Nephron progenitor cell (in vitro differentiated cells): ENCODE measurements around the gene PODN.

Source experiments
- DNase-seq: peaks from one replicate; pipeline ENCODE4 v3.0.0; 2021
- H3K27ac Mint-ChIP-seq: 2 replicates; pipeline ENCODE4 v1.8.0; 2021; ENCODE audit warnings: mild to moderate bottlenecking, moderate library complexity, mixed read lengths
- H3K27me3 Mint-ChIP-seq: 2 replicates; pipeline ENCODE4 v1.8.0; 2021; ENCODE audit warnings: mild to moderate bottlenecking, low read depth, mixed read lengths; ENCODE audit not compliant: poor library complexity
- H3K36me3 Mint-ChIP-seq: 2 replicates; pipeline ENCODE4 v1.8.0; 2021; ENCODE audit warnings: low read depth, mixed read lengths
- H3K4me1 Mint-ChIP-seq: 2 replicates; pipeline ENCODE4 v1.8.0; 2021; ENCODE audit warnings: mixed read lengths
- H3K4me3 Mint-ChIP-seq: 2 replicates; pipeline ENCODE4 v1.8.0; 2021; ENCODE audit warnings: mild to moderate bottlenecking, moderate library complexity, mixed read lengths
- H3K9me3 Mint-ChIP-seq: 2 replicates; pipeline ENCODE4 v1.8.0; 2021; ENCODE audit warnings: mild to moderate bottlenecking, moderate library complexity, mixed read lengths
- TF ChIP-seq, protein P1 (sequence below): fragments of 200-600 bp; sonication (generic); IDR thresholded peaks from 2 replicates; pipeline ENCODE4 v1.5.0; 2021; ENCODE audit warnings: antibody characterized with exemption

Gene PODN

DNA sequence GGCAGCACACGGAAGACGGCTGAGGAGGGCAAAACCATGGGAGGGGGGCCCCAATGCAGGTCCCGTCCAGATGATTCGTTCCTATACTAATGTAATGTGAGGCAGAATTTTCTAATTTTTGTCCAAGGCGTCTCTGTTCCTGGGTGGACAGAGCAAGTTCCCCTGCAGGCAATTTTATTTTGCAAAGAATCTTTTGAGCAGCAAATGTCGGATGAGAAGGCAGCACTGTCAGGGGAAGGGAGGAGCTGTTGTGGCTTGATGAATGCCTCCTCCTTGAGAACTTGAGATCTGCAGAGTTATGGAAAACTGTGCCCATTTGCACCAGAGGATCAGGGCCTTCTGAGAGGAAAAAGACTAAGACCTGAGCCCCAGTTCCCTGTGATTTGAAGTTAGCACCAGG lies 63.1 kb downstream of the PODN start:
- no peak for DNase-seq
- no peaks in the 10 kb centered on the region for H3K9me3 Mint-ChIP-seq
- H3K27ac Mint-ChIP-seq, result peak overlapping the region; percentile 53
- no peaks in the 10 kb centered on the region for H3K36me3 Mint-ChIP-seq
- TF ChIP-seq, protein P1, sequence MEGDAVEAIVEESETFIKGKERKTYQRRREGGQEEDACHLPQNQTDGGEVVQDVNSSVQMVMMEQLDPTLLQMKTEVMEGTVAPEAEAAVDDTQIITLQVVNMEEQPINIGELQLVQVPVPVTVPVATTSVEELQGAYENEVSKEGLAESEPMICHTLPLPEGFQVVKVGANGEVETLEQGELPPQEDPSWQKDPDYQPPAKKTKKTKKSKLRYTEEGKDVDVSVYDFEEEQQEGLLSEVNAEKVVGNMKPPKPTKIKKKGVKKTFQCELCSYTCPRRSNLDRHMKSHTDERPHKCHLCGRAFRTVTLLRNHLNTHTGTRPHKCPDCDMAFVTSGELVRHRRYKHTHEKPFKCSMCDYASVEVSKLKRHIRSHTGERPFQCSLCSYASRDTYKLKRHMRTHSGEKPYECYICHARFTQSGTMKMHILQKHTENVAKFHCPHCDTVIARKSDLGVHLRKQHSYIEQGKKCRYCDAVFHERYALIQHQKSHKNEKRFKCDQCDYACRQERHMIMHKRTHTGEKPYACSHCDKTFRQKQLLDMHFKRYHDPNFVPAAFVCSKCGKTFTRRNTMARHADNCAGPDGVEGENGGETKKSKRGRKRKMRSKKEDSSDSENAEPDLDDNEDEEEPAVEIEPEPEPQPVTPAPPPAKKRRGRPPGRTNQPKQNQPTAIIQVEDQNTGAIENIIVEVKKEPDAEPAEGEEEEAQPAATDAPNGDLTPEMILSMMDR, result no peak
- H3K4me3 Mint-ChIP-seq, result no peak overlapping the region
- H3K27me3 Mint-ChIP-seq, result peaks cover 19% of the 10 kb centered on the region
- H3K4me1 Mint-ChIP-seq, result peaks cover 74% of the 10 kb centered on the region

DNA sequence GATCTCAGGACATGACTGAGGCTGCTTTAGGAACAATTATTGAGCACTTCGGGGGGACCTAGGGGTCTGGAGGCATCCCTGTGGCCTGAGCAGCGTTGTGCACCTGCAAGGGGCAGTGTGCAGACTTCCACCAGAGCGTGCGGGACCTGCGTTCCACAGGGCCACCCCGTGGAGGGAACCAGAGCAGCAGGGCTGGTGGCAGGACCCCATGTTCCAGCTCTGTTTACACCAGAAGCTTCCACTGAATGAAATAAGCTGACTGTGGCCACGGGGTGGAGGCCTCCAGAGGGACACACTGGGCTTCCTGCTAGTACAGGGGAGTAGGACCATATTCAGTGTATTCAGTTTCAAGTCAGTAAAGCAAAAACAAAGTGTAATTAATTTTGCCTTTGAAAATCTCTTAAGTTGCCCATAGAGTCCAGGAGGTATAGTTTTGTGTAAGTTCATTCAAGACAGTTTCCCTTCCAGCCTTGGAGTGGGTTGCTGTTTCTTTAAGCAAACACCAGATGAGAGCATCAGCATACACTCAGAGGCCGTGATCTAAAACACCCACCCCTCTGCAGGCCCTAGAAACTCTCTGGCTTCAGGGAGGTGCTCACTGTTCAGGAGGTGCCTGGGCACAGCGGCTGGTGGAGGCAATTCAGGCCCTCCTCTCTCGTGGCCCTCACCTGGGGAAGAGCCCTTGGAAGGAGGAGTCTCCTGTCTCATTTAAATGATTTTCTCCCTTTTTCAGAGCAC lies 63.8 kb downstream of the PODN start:
- H3K9me3 Mint-ChIP-seq, result no peaks in the 10 kb centered on the region
- peaks cover 73% of the 10 kb centered on the region for H3K4me1 Mint-ChIP-seq
- no peak overlapping the region for H3K27ac Mint-ChIP-seq
- peaks cover 17% of the 10 kb centered on the region for H3K27me3 Mint-ChIP-seq
- TF ChIP-seq, protein P1, result no peak
- DNase-seq, result no peak
- no peak overlapping the region for H3K4me3 Mint-ChIP-seq
- H3K36me3 Mint-ChIP-seq, result no peaks in the 10 kb centered on the region

DNA sequence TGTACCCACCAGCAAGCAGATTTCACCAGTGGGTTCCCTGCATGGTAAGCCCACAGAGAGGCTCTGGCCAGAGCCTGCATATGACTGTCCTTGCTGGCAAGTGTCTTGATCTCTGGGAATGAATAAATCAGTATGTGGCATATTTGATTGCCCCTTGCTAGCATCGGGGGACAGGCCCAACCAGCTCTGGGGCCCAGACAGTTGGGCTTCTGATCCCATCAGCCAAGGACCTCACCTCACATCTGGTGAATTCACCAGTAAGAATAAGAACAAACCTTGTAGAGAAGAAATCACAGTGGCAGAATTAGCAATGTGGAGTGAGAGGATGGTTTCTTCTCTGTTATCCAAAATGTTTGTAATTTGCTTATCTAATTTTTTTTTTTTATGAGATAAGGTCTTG lies 64.5 kb downstream of the PODN start:
- TF ChIP-seq, protein P1, result no peak
- Mint-ChIP-seq H3K27ac (no peak overlapping the region), H3K4me1 (peaks cover 69% of the 10 kb centered on the region), H3K4me3 (no peak overlapping the region), H3K9me3 (no peaks in the 10 kb centered on the region), H3K36me3 (no peaks in the 10 kb centered on the region), H3K27me3 (peaks cover 11% of the 10 kb centered on the region)
- DNase-seq, result no peak

DNA sequence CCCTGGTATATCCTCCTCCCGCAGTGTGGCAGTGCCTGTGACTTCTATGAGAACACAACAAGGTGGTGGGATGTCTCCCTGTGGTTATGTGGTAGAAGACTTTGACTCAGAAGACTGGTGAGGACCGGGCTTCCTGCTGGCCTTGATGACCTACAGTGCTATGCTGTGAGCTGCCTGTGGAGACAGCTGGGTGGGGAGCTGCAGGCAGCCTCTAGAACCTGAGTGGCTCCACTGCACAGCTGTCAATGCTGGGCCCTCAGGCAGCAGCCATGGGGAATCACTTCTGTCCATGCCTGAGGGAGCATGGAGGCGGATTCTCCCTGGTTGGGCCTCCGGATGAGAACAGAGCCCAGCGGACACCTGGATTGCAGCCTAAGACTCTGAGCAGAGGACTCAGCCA lies 65.5 kb downstream of the PODN start:
- Mint-ChIP-seq H3K4me3 (no peak overlapping the region), H3K36me3 (no peaks in the 10 kb centered on the region), H3K4me1 (peaks cover 59% of the 10 kb centered on the region), H3K9me3 (no peaks in the 10 kb centered on the region), H3K27ac (peak overlapping the region; percentile 85), H3K27me3 (peaks cover 11% of the 10 kb centered on the region)
- DNase-seq, result no peak
- TF ChIP-seq, protein P1, result no peak

DNA sequence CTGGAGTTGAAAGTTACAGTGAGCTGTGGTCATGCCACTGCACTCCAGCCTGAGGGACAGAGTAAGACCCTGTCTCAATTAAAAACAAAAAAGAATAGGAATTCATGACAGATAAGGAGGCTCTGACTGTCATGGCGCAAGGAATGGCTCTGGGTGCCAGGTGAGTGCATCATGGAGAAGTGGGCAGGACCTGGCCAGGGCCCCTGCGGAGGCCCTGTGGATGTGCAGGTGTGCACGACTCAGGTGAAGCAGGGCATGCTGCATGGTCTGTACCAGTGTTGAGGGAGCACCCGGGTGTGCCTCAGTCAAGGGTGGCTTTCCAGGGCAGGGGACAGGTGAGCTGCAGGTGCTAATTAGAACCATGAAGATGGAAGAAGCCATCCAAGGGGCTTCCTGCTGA lies 66.4 kb downstream of the PODN start:
- no peak overlapping the region for H3K27ac Mint-ChIP-seq
- H3K4me3 Mint-ChIP-seq, result no peak overlapping the region
- TF ChIP-seq, protein P1, result no peak
- peaks cover 57% of the 10 kb centered on the region for H3K4me1 Mint-ChIP-seq
- H3K27me3 Mint-ChIP-seq, result peaks cover 14% of the 10 kb centered on the region
- H3K9me3 Mint-ChIP-seq, result no peaks in the 10 kb centered on the region
- DNase-seq, result no peak
- H3K36me3 Mint-ChIP-seq, result no peaks in the 10 kb centered on the region
